Erythroblast (primary cell): ENCODE measurements around the gene RPUSD1.

ENCODE experiments used
- GATA1 ChIP-seq: IDR thresholded peaks from 2 replicates; pipeline ENCODE4 v1.6.1; 2011; ENCODE audit warnings: low read depth, mild to moderate bottlenecking, control low read depth, low read length, moderate library complexity
- POLR2A ChIP-seq: IDR thresholded peaks from 2 replicates; pipeline ENCODE4 v1.6.1; 2011; ENCODE audit warnings: mild to moderate bottlenecking, low read length

- TF ChIP-seq POLR2A (no peak), GATA1 (no peak)
These were observed 6.1 kb upstream of the RPUSD1 start for GRCh38 chr16:794091-794822.
